Spleen (tissue), 7 donors: ENCODE measurements around the gene SELENOS.

ENCODE experiments used
- POLR2A ChIP-seq, 3 donors: fragments of 450-650 bp; IDR thresholded peaks; one replicate each; pipeline ENCODE4 v1.5.1; 2017; ENCODE audit warnings: antibody characterized with exemption in 3 of 3, mild to moderate bottlenecking in 1 of 3
- POLR2AphosphoS5 ChIP-seq, 3 donors: sonication (generic); formaldehyde crosslinking; IDR thresholded peaks; one replicate each; pipeline ENCODE4 v1.5.1; 2017; ENCODE audit warnings: antibody characterized with exemption in 3 of 3
- TF ChIP-seq, protein P1 (sequence below), 11 experiments: fragments of 200-600 bp in 7 of 11; fragments of 450-650 bp in 4 of 11; sonication (generic) in 4 of 11; IDR thresholded peaks in 8 of 11; conservative IDR thresholded peaks in 3 of 11; 1 replicate in 7 of 11; 2 replicates in 4 of 11; pipeline versions ENCODE4 v1.4.0 to v1.8.0; 2016 to 2021; ENCODE audit warnings: antibody characterized with exemption in 11 of 11, inconsistent platforms in 4 of 11, mild to moderate bottlenecking in 1 of 11
- donor health status: DM: no; HTN: no; CAD: no; lungs with moderate emphysema.
- donor health status: DM: no; HTN: no; CAD: no.
- donor health status: DM: no; HTN: no; CAD: no.

- TF ChIP-seq, protein P1, sequence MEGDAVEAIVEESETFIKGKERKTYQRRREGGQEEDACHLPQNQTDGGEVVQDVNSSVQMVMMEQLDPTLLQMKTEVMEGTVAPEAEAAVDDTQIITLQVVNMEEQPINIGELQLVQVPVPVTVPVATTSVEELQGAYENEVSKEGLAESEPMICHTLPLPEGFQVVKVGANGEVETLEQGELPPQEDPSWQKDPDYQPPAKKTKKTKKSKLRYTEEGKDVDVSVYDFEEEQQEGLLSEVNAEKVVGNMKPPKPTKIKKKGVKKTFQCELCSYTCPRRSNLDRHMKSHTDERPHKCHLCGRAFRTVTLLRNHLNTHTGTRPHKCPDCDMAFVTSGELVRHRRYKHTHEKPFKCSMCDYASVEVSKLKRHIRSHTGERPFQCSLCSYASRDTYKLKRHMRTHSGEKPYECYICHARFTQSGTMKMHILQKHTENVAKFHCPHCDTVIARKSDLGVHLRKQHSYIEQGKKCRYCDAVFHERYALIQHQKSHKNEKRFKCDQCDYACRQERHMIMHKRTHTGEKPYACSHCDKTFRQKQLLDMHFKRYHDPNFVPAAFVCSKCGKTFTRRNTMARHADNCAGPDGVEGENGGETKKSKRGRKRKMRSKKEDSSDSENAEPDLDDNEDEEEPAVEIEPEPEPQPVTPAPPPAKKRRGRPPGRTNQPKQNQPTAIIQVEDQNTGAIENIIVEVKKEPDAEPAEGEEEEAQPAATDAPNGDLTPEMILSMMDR (IDR thresholded peaks at IDR 0.05 in 8 of 11, conservative IDR thresholded peaks at IDR 0.05 in 3 of 11) = no peak
- no peak for TF ChIP-seq POLR2A (IDR thresholded peaks at IDR 0.05)
- peak in 2 of 3 donors; percentile 16 to 55 for TF ChIP-seq POLR2AphosphoS5 (IDR thresholded peaks at IDR 0.05)
These were observed 49.3 kb upstream of the SELENOS start for GRCh38 chr15:101326462-101327146.
